GM23248 (cell line): Measurements from ENCODE around the gene AAK1. TPM values are rescaled to one million over a fixed set of nuclear protein-coding genes. Genes with fewer than 3 reads are reported as not detected.
"Not testable (repeated sequence)": the region's sequence is repeated elsewhere in the genome, so short reads cannot be mapped to it uniquely, and the experiment has no call there.

Source experiments
- DNase-seq: peaks from one replicate; pipeline ENCODE4 v3.0.0-alpha.2; 2015
- H2AFZ ChIP-seq: fragments of 200-600 bp; sonication (generic); 2 replicates; pipeline ENCODE4 v1.6.1; 2016; ENCODE audit warnings: antibody characterized with exemption
- H3F3A ChIP-seq: fragments of 200-600 bp; sonication (generic); 2 replicates; pipeline ENCODE4 v1.6.1; 2016; ENCODE audit warnings: mild to moderate bottlenecking, antibody characterized with exemption, mixed run types; ENCODE audit not compliant: insufficient read depth
- H3K27ac ChIP-seq: fragments of 200-600 bp; sonication (generic); 2 replicates; pipeline ENCODE4 v1.5.1; 2016; ENCODE audit warnings: mild to moderate bottlenecking
- H3K27me3 ChIP-seq: fragments of 200-600 bp; sonication (generic); replicated peaks from 2 replicates; pipeline ENCODE4 v1.6.1; 2016; ENCODE audit warnings: mild to moderate bottlenecking; ENCODE audit not compliant: insufficient read depth
- H3K36me3 ChIP-seq: fragments of 200-600 bp; sonication (generic); 2 replicates; pipeline ENCODE4 v1.6.1; 2016; ENCODE audit warnings: low read depth, mild to moderate bottlenecking
- H3K4me1 ChIP-seq: fragments of 200-600 bp; sonication (generic); 2 replicates; pipeline ENCODE4 v1.6.1; 2016; ENCODE audit warnings: mild to moderate bottlenecking; ENCODE audit not compliant: insufficient read depth
- H3K4me2 ChIP-seq: fragments of 200-600 bp; sonication (generic); one replicate; pipeline ENCODE4 v1.6.1; 2016; ENCODE audit warnings: mild to moderate bottlenecking; ENCODE audit not compliant: unreplicated experiment
- H3K4me3 ChIP-seq: fragments of 200-600 bp; sonication (generic); 2 replicates; pipeline ENCODE4 v1.5.1; 2016; ENCODE audit warnings: mild to moderate bottlenecking
- H3K79me2 ChIP-seq: fragments of 200-600 bp; sonication (generic); 2 replicates; pipeline ENCODE4 v1.6.1; 2016; ENCODE audit warnings: mild to moderate bottlenecking; ENCODE audit not compliant: insufficient read depth
- H3K9ac ChIP-seq: fragments of 200-600 bp; sonication (generic); 2 replicates; pipeline ENCODE4 v1.6.1; 2016; ENCODE audit warnings: mild to moderate bottlenecking
- H3K9me2 ChIP-seq: fragments of 200-600 bp; sonication (generic); 2 replicates; pipeline ENCODE4 v1.6.1; 2016; ENCODE audit warnings: mixed run types, mild to moderate bottlenecking, moderate library complexity; ENCODE audit not compliant: insufficient read depth
- H3K9me3 ChIP-seq: fragments of 200-600 bp; sonication (generic); one replicate; pipeline ENCODE4 v1.6.1; 2017; ENCODE audit warnings: low read depth
- H4K20me1 ChIP-seq: fragments of 200-600 bp; sonication (generic); 2 replicates; pipeline ENCODE4 v1.6.0; 2016; ENCODE audit not compliant: insufficient read depth
- EZH2 ChIP-seq: fragments of 200-600 bp; sonication (generic); IDR thresholded peaks from 2 replicates; pipeline ENCODE4 v1.6.1; 2018; ENCODE audit warnings: antibody characterized with exemption, mild to moderate bottlenecking; ENCODE audit not compliant: insufficient read depth, poor library complexity, severe bottlenecking
- EZH2phosphoT487 ChIP-seq: fragments of 200-600 bp; sonication (generic); IDR thresholded peaks from 2 replicates; pipeline ENCODE4 v1.6.1; 2018; ENCODE audit warnings: antibody characterized with exemption, moderate library complexity, mild to moderate bottlenecking, low read depth; ENCODE audit not compliant: insufficient read depth
- WGBS, 2 experiments: methylation state at CpG; one replicate each; pipeline ENCODE4 v1.1.6; 2015 to 2017; ENCODE audit warnings: low lambda C conversion rate in 2 of 2, low coverage in 1 of 2; ENCODE audit errors: missing lambda C conversion rate in 2 of 2; 5-methylcytosine and 5-hydroxymethylcytosine counted together
- in situ Hi-C: fragments of 300-500 bp; cut with MboI; formaldehyde crosslinking; loops from 2 replicates; pipeline ENCODE4 v1.15.0; 2020
- polyA plus RNA-seq: library from polyadenylated mRNA; unstranded; fragments of >200 nt; fragmentation: Nextera tagmentation; extraction: Ambion mirVana; gene quantifications from 2 replicates; pipeline ENCODE4 v1.2.1, GENCODE V29; 2016
- total RNA-seq: library from RNA; depleted of rRNA; stranded (reverse); fragments of >200 nt; shearing (Covaris generic); gene quantifications from 2 replicates; pipeline ENCODE4 v1.2.3, GENCODE V29; 2014

Gene AAK1
- total and polyA plus RNA-seq, 2 experiments from 2014 or later, result 41.2 to 50.7 TPM

DNA sequence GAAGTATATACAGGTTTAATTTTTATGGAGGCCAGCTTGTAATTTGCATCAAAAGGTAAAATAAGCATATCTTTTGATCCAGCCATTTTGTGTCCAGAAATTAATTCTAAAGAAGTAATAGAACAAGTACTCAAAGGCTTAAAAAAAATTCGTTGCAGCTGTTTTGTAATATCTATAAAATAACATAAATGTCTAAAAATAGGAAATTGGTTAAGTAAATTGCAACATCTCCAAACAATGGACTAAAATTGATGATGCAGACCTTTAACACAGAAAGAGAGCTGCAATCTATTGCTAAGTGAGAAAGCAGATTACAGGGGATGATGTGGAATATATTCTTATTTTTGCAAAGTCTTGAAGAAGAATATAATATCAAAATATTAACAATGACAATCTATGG lies 19.4 kb downstream of the AAK1 start:
- peaks cover 27% of the 10 kb centered on the region; the same call in 1 of the 2 replicates for H4K20me1 ChIP-seq
- no peak overlapping the region for H3K4me3 ChIP-seq
- WGBS, 2 experiments, result 79 to 88% methylated on average over 1 of the region's 1 CpG
- H3K27me3 ChIP-seq, result no peaks in the 10 kb centered on the region
- peaks cover 28% of the 10 kb centered on the region for H3K4me1 ChIP-seq
- H2AFZ ChIP-seq, result no peak overlapping the region
- H3K9me2 ChIP-seq, result no peaks in the 10 kb centered on the region
- peaks cover 100% of the 10 kb centered on the region for H3K79me2 ChIP-seq
- no peak overlapping the region for H3K4me2 ChIP-seq
- TF ChIP-seq EZH2phosphoT487, result no peak
- no peak for TF ChIP-seq EZH2
- H3F3A ChIP-seq, result 0 out of 2 replicates have a peak, but pooled peaks cover 3% of the 10 kb centered on the region
- no peaks in the 10 kb centered on the region for H3K36me3 ChIP-seq
- H3K27ac ChIP-seq, result no peak overlapping the region
- in situ Hi-C loops, result no loop called here
- H3K9me3 ChIP-seq, result no peaks in the 10 kb centered on the region
- peak; percentile 18 for DNase-seq
- no peak overlapping the region for H3K9ac ChIP-seq

DNA sequence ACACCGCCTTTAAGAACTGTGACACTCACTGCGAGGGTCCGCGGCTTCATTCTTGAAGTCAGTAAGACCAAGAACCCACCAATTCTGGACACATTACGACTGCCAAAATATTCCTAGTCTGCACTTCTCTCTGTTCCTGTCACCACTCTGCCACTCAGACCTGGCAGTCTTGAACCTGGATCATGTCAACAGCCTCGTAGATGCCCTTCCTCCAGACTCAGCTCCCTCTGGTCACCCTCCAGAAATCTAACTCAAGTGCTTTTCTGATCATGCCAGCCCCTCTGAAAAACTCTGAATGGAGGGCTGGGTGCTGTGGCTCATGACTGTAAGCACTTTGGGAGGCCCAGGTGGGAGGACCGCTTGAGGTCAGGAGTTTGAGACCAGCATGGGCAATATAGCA lies 20.3 kb downstream of the AAK1 start:
- TF ChIP-seq EZH2phosphoT487, result no peak
- TF ChIP-seq EZH2, result no peak
- no peaks in the 10 kb centered on the region for H3K9me2 ChIP-seq
- no peak for DNase-seq
- H3K4me1 ChIP-seq, result peaks cover 23% of the 10 kb centered on the region
- no peak overlapping the region for H3K4me2 ChIP-seq
- 0 out of 2 replicates have a peak, but pooled peaks cover 3% of the 10 kb centered on the region for H3F3A ChIP-seq
- no peak overlapping the region for H2AFZ ChIP-seq
- in situ Hi-C loops, result no loop called here
- H4K20me1 ChIP-seq, result peaks cover 27% of the 10 kb centered on the region; the same call in 1 of the 2 replicates
- H3K9me3 ChIP-seq, result no peaks in the 10 kb centered on the region
- no peak overlapping the region for H3K27ac ChIP-seq
- peaks cover 100% of the 10 kb centered on the region for H3K79me2 ChIP-seq
- no peak overlapping the region for H3K9ac ChIP-seq
- H3K36me3 ChIP-seq, result no peaks in the 10 kb centered on the region
- no peak overlapping the region for H3K4me3 ChIP-seq
- H3K27me3 ChIP-seq, result no peaks in the 10 kb centered on the region
- 94 to 97% methylated on average over 7 of the region's 7 CpGs for WGBS, 2 experiments

DNA sequence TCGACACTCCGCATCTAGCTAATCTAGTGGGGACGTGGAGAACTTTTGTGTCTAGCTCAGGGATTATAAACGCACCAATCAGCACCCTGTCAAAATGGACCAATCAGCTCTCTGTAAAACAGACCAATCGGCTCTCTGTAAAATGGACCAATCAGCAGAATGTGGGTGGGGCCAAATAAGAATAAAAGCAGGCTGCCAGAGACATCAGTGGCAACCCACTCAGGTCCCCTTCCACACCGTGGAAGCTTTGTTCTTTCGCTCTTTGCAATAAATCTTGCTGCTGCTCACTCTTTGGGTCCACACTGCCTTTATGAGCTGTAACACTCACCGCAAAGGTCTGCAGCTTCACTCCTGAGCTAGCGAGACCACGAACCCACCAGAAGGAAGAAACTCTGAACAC lies 20.7 kb downstream of the AAK1 start:
- H3K4me2 ChIP-seq, H2AFZ ChIP-seq, in situ Hi-C loops, H3K9ac ChIP-seq, H3K9me2 ChIP-seq, H3K36me3 ChIP-seq, H3K27ac ChIP-seq, H3F3A ChIP-seq, H3K27me3 ChIP-seq, H3K4me3 ChIP-seq, DNase-seq, H3K9me3 ChIP-seq: not testable (repeated sequence)
- 97 to 99% methylated on average over 10 of the region's 10 CpGs for WGBS, 2 experiments
- Histone ChIP-seq H3K4me1 (peaks cover 20% of the 10 kb centered on the region; the same call in 1 of the 2 replicates), H3K79me2 (peaks cover 100% of the 10 kb centered on the region), H4K20me1 (peaks cover 23% of the 10 kb centered on the region; the same call in 1 of the 2 replicates)

DNA sequence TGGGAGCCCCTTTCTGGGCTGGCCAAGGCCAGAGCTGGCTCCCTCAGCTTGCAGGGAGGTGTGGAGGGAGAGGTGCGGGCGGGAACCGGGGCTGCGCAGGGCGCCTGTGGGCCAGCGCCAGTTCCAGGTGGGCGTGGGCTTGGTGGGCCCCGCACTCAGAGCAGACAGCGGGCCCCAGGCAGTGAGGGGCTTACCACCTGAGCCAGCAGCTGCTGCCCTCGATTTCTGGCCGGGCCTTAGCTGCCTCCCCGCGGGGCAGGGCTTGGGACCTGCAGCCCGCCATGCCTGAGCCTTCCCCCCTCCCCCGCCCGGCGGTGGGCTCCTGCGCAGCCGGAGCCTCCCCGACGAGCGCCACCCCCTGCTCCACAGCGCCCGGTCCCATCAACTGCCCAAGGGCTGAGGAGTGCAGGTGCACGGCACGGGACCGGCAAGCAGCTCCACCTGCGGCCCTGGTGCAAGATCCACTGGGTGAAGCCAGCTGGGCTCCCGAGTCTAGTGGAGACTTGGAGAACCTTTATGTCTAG lies 21.5 kb downstream of the AAK1 start:
- in situ Hi-C loops, H3K27ac ChIP-seq, H3K9ac ChIP-seq, H3K4me2 ChIP-seq, H2AFZ ChIP-seq, H3K9me3 ChIP-seq, H3K36me3 ChIP-seq, H3F3A ChIP-seq, H3K4me3 ChIP-seq, DNase-seq, H3K9me2 ChIP-seq, H3K27me3 ChIP-seq: not testable (repeated sequence)
- H3K79me2 ChIP-seq, result peaks cover 100% of the 10 kb centered on the region
- H3K4me1 ChIP-seq, result peaks cover 20% of the 10 kb centered on the region; the same call in 1 of the 2 replicates
- 96 to 97% methylated on average over 19 to 29 of the region's 29 CpGs for WGBS, 2 experiments
- peaks cover 30% of the 10 kb centered on the region; the same call in 1 of the 2 replicates for H4K20me1 ChIP-seq

DNA sequence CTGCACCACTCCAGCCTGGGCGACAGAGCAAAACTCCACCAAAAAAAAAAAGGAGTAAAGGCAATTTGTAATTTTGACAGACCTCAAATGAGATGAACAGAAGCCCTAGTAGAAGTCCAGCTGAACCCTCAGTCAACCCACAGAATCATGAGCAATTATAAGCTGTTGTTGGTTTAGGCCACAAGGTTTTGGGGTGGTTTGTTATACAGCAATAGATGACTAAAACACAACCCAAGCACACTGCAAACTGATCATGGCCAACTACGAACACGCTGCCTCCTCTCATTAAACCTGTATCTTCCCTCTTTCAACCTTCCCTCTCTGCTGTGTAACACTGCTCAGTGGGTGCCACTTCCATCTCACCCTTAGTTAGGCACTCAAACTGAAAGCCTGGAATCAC lies 22.1 kb downstream of the AAK1 start:
- H3K9me3 ChIP-seq, result no peaks in the 10 kb centered on the region

More for the DNA sequence above, 22.1 kb downstream of the AAK1 start:
- Histone ChIP-seq H3K4me1 (peaks cover 26% of the 10 kb centered on the region), H3K4me3 (no peak overlapping the region), H3K36me3 (no peaks in the 10 kb centered on the region), H3K4me2 (no peak overlapping the region), H3K79me2 (peaks cover 100% of the 10 kb centered on the region), H3K9ac (no peak overlapping the region), H3K9me2 (no peaks in the 10 kb centered on the region), H3K27me3 (no peaks in the 10 kb centered on the region), H3K27ac (no peak overlapping the region), H2AFZ (no peak overlapping the region), H4K20me1 (peaks cover 34% of the 10 kb centered on the region; the same call in 1 of the 2 replicates), H3F3A (no peaks in the 10 kb centered on the region)
- 100% methylated on average over 3 of the region's 3 CpGs for WGBS, 2 experiments
- no peak for DNase-seq
- in situ Hi-C loops, result no loop called here
- TF ChIP-seq EZH2phosphoT487 (no peak), EZH2 (no peak)
